SH-SY5Y (cell line): ENCODE measurements around the gene CELA3B.
"Not testable (repeated sequence)": the region's sequence is repeated elsewhere in the genome, so short reads cannot be mapped to it uniquely, and the experiment has no call there.

Experiments used
- GATA2 ChIP-seq: IDR thresholded peaks from 2 replicates; pipeline ENCODE4 v1.6.1; 2011; ENCODE audit warnings: mild to moderate bottlenecking, low read depth, low read length
- GATA3 ChIP-seq: IDR thresholded peaks from 2 replicates; pipeline ENCODE4 v1.6.1; 2011; ENCODE audit warnings: low read depth, mild to moderate bottlenecking, low read length, moderate library complexity

The CELA3B gene

GRCh38 chr1:21976703-21977239 is at the start of gene CELA3B:
Gene CELA3B (plus strand): TSS chr1:21977022. CDS start chr1:21977040, 18 bp downstream.
- not testable (repeated sequence) for TF ChIP-seq GATA3, GATA2

GRCh38 chr1:21927533-21928237 is 49.1 kb upstream of the CELA3B start:
- no peak for TF ChIP-seq GATA2
- no peak for TF ChIP-seq GATA3

- TF ChIP-seq GATA3 (no peak), GATA2 (no peak)
Observed at GRCh38 chr1:21930080-21930571, 46.7 kb upstream of the CELA3B start.

- TF ChIP-seq GATA3 (no peak), GATA2 (no peak)
Observed at GRCh38 chr1:21930629-21931170, 46.1 kb upstream of the CELA3B start.

GRCh38 chr1:21931171-21932093 is 45.4 kb upstream of the CELA3B start:
- no peak for TF ChIP-seq GATA2
- TF ChIP-seq GATA3 = no peak

- TF ChIP-seq GATA2 (no peak), GATA3 (no peak)
Observed at GRCh38 chr1:21932127-21932526, 44.7 kb upstream of the CELA3B start.

GRCh38 chr1:21933397-21934248 is 43.2 kb upstream of the CELA3B start:
- TF ChIP-seq GATA3 (no peak), GATA2 (no peak)

- no peak for TF ChIP-seq GATA3
- no peak for TF ChIP-seq GATA2
Observed at GRCh38 chr1:21935393-21935804, 41.4 kb upstream of the CELA3B start.

- TF ChIP-seq GATA2 (no peak), GATA3 (no peak)
Observed at GRCh38 chr1:21935891-21936365, 40.9 kb upstream of the CELA3B start.

- TF ChIP-seq GATA3 (no peak), GATA2 (no peak)
Observed at GRCh38 chr1:21936366-21937031, 40.3 kb upstream of the CELA3B start.

GRCh38 chr1:21937034-21937371 is 39.8 kb upstream of the CELA3B start, which contains the start of gene HSPG2:
Gene HSPG2 (minus strand): TSS chr1:21937310. CDS start chr1:21937217, 93 bp downstream.
- no peak for TF ChIP-seq GATA3
- no peak for TF ChIP-seq GATA2

GRCh38 chr1:21937372-21938121 is 39.3 kb upstream of the CELA3B start:
- TF ChIP-seq GATA3 (no peak), GATA2 (no peak)
